NOMO-1 treated with DMSO at 0.1 percent for 48 hours (cell line): ENCODE data around the gene CDH13.

Experiments
- DNase-seq: peaks from one replicate; lab custom pipeline; 2025; ENCODE audit not compliant: unreplicated experiment; lab: John Stamatoyannopoulos, UW

CDH13 gene

GRCh38 chr16:83627996-83628395 is 1001.2 kb downstream of the CDH13 start:
- no peak for DNase-seq

DNA sequence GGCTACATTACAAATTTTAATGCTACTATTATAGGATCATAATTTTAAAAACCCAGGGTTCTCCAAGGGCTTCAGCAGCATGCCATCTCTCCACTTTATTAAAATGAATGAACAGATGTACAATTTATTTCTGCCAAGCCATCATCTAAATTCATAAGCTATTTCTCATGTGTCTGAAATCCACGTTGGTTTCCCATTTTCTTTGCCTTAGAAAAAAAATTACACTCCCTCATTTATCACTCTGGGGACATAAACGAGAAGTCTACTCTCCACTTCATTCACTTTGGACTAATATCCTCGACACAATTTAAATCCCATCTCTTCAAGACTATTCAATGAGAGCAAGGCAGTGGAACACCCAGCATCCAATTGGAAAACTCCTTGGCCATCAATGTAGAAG is 1002.7 kb downstream of the CDH13 start:
- DNase-seq: no peak

- no peak for DNase-seq
Measured at GRCh38 chr16:83629836-83630235, 1003.1 kb downstream of the CDH13 start.

GRCh38 chr16:83630979-83631378 is 1004.2 kb downstream of the CDH13 start:
- DNase-seq: no peak

DNA sequence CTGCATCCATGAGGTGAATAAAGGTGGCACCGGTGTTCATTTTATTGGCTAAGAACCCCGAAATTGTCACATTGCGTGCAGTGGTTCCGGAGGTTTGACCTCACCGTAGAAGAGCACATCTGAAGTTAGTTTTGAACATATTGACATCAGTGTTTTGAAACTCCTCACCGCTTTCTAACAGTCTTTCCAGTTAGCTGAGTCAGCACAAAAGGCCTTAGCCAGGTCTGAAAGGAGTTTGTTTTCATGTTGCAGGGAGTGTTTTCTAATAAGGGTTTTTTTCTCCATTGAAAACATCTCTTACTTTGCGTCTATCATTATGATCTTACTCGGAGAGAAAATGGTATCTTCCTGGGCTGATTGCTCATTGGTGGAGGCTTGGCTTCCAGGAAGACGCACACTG is 1006.5 kb downstream of the CDH13 start:
- DNase-seq: no peak

- DNase-seq: no peak
Measured at GRCh38 chr16:83648347-83648746, 1021.6 kb downstream of the CDH13 start.

GRCh38 chr16:83651871-83652270 is 1025.1 kb downstream of the CDH13 start:
- DNase-seq: no peak

- peak; percentile 45 for DNase-seq
Measured at GRCh38 chr16:83652943-83653342, 1026.2 kb downstream of the CDH13 start.

GRCh38 chr16:83653785-83654184 is 1027.0 kb downstream of the CDH13 start:
- DNase-seq: no peak

GRCh38 chr16:83660282-83660681 is 1033.5 kb downstream of the CDH13 start:
- DNase-seq: no peak

- DNase-seq: no peak
Measured at GRCh38 chr16:83661656-83662055, 1034.9 kb downstream of the CDH13 start.

GRCh38 chr16:83666449-83666848 is 1039.7 kb downstream of the CDH13 start:
- no peak for DNase-seq

GRCh38 chr16:83669456-83669855 is 1042.7 kb downstream of the CDH13 start:
- DNase-seq: no peak

GRCh38 chr16:83674931-83675535 is 1048.3 kb downstream of the CDH13 start:
- DNase-seq: no peak

DNA sequence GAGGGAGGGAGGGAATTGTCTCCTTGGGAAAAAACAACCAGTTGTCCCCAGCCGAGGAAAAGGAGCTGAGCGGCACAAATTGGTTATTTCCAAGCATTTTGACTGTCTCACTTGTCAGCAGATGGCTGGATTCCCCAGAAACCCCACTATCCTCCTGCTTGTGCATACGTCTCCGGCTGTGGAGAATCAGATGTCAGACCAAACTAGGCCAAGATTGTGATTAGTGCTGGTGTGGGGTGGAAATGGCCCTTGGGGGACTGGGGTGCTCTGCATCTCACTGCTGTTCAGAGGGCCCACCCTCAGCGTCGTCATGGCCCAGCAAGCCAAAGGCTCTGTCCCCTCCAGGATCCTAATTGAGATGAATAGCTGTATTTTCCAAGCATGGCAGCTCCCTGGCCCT is 1049.3 kb downstream of the CDH13 start:
- no peak for DNase-seq

DNA sequence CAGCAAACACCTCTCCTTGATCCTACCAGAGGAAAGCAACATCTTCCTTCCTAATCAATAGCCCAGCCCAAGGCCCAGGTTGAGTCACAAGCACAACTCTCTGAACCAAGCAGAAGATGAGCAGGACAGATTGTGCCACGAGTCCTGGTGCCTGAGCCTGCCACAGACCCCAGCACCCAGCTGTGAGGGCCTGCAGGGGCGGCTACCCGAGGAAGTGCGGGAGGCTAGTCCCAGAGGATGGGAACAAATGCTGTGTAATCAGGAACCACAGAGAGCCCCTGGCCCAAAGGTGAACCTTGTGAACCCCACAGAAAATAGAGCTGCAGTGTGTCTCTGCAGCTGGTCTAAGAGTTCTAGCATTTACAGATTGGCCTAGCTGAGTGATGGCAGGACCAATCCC is 1054.2 kb downstream of the CDH13 start:
- no peak for DNase-seq

DNA sequence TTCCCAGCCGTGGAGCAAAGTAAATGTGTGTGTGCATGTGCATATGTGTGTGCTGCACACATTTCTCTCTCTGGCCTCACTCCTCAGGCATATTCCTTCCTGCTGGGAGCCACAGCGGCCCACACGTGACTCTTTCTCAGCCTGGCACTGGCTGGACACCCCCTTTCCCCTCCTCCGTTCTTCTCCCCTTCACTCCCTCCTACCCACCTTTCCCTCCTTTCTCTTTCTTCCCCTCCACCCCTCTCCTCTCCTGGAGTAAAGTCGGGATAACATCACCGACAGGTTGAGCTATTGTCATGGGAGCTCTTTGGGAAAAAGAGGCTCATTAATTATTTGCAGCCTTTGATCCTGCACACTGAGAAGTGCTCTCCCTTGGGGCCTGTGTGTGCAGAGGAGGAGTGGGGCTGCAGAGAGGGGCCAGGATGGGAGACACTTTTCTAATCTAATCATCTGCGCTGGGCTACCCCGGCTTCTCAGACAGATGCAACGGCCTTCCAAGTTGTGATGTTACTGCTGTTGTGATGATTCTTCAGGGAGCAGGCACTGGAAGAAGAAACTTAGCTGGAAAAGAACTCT is 1054.7 kb downstream of the CDH13 start:
- DNase-seq: no peak

DNA sequence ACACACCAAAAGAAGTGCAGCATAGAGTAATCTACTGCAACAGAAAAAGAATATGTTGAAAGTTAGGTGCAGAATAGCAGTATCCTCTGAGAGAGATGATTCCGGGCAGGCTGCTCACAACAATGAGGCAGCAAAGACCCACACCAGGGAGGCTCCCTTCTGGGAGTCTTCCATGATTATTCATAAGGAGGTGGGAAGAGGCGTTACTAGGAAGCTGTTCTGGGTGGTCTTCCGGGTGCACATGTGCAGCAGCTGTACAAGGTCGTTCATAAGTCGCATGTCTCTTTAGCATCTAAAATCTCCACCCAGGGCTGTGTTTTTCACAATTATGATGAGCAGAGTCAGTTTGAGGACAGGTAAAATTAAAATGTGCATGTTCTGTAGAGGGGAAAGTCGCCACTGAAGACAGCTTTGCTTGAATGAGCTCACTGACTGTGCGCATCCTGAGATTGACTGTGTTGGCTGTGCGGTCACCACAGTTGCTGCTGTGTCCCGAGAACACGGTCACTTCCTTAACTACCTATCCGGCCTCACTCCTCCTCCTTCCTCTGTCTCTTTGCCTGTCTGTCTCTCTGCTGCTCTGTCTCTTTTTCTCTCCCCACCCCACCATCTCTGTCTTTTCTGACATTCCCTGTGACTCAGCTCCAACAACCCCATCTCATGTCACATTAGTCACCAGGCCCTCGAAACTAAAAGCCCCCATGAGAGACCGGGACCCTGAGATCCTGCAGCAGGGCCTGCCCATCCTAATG is 1055.5 kb downstream of the CDH13 start:
- DNase-seq: no peak

- DNase-seq: no peak
Measured at GRCh38 chr16:83682868-83683235, 1056.1 kb downstream of the CDH13 start.

DNA sequence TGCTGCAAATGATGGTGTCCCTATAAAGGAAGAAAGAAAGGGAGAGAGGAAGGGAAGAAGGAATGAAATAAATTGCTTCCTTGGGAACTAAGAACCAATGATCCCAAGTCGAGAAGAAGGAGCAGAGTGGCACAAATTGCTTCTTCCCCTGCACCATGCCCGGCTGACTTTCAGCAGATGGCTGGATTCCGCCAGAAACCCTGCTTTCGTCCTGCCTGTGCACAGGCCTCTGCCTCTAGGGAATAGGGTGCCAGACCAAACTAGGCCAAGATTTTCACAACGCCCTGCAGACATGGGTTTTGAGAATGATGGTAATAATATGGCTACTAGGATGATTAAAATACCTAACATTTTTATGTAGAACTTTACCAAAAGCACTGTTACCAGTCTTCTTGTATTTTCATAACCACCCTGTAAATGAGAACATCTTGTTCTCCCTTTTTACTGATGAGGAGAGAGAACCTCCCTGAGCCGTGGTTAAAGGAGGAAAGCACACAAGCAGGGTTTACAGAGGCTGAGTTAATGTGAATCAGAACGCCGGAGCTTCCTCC is 1058.9 kb downstream of the CDH13 start:
- no peak for DNase-seq

DNA sequence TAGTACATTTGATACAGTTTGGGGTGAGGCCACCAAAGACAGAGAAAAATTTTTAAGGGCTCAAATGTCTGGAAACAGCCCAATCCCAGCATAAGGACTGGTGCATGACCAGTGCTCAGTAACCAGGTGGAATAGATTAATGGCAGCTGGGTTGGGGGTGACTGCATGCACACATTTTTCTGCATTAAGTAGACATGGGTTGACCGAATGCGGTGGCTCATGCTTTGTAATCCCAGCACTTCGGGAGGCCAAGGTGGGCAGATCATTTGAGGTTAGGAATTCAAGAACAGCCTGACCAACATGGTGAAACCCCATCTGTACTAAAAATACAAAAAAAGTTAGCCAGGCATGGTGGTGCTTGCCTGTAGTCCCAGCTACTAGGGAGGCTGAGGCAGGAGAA is 1060.0 kb downstream of the CDH13 start:
- no peak for DNase-seq

- DNase-seq: peak; percentile 90
Measured at GRCh38 chr16:83689385-83689831, 1062.6 kb downstream of the CDH13 start.
